NAMALWA (cell line): Measurements from ENCODE around the gene EPB41L4B.

Experiments used
- DNase-seq: peaks from one replicate; pipeline ENCODE4 v3.0.0-alpha.2; 2015; ENCODE audit warnings: low spot score

The EPB41L4B gene

DNA sequence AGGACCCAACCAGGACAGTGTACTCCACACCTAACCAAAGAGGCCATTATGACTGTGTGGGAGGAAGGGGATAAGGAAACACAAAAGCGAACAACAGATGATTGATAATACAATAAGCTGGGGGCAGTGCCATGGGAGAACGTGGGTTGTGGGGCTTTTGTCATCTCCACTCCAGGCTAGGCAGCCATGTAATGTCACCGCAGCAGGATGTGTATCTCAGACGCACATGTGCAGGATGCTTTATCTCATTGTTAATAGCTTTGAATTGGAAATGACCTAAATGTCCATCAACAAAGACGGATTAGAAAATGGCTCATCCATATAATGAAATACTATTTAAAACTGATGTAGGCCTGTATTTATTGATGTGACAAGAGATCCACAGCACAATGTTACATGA lies 51.0 kb downstream of the EPB41L4B start:
- DNase-seq: no peak

DNA sequence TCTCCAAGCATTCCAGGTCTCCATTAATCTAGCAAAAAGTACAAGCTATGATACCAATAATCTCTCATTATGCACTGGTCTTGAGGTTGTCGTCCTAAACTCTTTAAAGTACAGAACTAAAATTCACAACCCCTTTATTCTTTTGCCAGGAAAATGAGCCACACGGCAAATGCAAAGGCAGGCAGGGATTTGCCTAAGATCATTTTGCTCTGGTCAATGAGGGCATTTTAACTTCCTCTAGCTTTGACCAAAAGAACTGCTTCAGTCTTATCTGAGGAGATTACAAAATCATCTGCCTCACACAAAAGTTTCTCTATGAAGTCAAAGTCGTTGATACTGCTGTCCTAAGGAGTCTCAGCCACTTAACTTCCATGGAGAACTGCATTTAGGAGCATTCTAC lies 51.8 kb downstream of the EPB41L4B start:
- DNase-seq: no peak

DNA sequence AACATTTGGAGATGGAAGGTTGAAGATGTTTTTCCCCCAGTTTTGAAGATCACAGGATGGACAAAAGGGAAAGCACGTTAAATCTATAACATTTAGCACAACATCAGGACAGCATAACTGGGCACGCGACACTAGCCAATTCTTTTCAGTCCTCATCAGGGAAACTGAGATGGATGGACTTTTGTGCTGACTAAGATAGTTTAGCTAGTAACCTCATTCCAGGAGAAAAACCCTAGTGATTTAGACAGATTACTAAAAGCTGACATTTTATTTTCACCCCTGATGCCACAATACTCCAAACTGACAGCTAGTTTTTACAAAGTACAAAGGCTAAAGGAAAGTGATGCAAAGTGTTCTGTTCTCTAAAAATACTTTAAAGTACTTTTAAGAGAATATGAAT lies 53.3 kb downstream of the EPB41L4B start:
- DNase-seq: no peak

DNA sequence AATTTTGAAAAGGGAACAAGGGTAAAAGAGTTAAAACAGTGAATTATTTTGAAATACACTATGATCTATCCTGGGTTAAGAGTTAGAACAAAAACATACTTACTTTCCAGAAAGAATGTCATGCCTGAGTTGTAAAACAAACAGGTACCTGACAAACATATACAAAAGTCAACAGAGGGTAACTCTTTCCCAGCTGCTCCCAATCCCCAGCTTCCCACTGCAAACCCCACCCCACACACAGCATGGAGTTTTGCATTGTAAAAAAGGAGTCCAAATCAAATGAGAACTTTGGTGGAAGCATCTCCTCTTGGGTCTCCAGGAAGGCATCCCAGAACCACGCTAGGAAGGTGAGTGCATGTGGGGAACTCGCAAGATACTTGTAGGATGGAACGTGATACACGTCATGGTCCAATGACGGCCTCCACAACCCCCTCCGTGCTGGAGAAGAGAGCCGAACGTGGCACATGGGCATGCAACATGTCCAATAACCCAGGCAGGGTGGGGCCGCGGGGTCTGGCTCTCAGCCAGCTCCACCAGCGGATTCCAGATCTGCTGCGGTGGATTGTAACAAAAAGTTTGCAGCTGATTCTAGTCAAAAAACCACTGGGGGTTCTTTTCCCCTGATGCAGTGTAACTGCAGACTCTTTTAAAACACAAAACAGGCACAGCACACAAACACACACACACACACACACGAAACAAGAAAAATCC lies 55.8 kb downstream of the EPB41L4B start:
- no peak for DNase-seq

DNA sequence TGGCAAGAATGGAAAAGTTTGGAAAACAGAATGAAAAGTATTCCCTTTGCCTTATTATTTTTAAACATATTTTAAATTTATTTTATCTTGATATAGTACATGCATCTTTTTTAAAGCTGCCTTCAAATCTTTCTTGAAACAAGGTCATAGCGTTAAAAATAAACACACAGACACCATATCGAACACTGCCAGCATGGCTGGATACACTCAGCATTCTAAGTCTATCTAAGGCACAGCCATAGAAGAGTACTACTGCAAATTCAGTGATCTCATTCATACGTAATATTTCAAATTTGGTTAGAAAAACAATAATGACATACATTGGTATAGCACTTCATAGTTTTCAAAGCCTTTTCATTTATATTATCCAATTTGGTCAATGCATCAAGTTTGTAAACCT lies 57.5 kb downstream of the EPB41L4B start:
- DNase-seq: no peak

DNA sequence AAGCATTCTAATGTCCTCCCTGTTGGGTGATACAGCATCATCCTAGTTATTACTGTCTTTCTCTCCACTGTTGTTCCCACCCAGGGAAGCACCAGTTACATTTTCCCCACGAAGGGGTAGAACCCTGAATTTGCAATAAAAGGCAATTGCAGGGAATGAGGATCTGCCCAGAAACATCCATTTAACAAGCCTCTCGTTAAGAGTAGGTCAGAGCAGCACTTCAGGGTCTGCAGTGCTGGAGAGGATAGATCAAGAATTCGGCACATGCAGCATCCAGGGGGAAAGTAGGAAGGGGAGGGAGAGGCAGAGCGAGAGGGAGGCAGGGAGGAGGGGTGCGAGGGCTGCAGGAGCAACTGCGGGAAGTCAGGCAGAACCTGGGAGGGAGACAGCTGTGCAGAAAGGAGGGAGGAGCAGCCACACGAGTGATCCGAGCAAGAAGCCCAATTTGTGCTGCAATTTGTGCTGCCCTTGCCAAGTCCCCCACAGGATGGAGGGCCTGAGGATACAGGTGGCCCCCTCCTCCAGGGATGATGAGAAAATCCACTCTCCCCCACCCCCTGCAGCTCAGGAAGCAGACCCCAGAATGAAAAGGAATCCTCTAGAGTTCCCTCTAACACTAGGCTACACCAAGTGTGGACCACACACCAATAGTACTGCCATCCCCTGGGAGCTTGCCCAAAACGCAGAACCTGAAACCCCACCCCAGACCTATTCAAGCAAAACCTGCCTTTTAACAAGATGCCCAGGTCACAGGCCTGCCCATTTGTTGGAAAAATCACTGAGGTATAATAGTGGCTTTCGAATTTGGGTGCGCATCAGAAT lies 62.2 kb downstream of the EPB41L4B start:
- no peak for DNase-seq

DNA sequence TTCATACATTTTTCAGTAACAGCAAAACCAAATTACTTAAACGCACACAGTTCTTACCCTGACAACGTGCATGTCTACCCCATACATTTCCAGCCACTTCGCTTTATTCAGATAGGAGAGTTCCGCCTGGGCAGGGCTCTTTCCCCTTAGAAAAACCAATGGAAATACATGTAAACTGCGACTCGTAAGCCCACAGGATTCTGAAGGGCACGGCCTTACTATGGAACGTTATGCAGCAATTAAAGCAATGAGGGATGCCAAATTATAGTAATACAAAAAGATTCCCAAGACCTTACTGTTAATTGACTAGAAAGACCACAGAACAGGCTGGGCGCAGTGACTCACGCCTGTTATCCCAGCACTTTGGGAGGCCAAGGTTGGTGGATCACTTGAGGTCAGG lies 64.5 kb downstream of the EPB41L4B start:
- DNase-seq: no peak

DNA sequence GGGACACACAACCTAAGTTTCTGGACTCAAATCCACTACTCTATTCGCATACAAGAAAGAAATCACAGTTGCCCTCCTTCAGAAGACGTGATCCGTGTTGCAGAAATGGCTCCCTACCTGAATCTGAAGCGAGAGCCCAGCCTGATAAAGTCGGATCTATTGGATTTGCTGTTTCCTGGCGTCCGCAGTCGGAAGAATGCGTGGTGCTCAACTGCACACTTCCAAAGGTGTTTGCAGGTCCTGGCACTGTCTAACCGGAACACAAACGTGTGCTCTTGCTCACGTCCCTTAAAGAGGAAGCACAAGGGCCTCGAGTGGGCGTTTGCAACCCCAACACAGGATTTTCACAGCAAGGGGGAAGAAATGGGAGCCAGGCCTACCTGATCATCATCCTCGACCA lies 65.5 kb downstream of the EPB41L4B start:
- DNase-seq: no peak

DNA sequence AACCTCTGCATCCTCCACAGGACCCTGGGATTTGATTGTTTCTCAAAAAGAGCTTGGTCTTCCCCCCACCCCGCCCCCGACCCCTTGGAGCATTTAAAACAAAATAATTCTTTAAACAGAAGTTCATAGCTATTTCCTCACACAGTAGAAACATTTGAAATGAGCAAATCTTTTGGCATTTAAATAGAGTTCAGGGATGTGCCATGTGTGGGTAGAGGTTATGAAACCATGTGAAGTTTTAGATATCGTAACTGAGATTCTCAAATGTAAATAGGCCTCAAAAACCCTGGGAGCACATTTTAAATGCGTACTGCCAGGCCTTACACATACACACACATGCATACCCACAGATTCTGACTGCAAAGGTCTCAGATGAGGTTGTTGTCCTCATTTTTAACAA lies 66.5 kb downstream of the EPB41L4B start:
- DNase-seq: no peak

DNA sequence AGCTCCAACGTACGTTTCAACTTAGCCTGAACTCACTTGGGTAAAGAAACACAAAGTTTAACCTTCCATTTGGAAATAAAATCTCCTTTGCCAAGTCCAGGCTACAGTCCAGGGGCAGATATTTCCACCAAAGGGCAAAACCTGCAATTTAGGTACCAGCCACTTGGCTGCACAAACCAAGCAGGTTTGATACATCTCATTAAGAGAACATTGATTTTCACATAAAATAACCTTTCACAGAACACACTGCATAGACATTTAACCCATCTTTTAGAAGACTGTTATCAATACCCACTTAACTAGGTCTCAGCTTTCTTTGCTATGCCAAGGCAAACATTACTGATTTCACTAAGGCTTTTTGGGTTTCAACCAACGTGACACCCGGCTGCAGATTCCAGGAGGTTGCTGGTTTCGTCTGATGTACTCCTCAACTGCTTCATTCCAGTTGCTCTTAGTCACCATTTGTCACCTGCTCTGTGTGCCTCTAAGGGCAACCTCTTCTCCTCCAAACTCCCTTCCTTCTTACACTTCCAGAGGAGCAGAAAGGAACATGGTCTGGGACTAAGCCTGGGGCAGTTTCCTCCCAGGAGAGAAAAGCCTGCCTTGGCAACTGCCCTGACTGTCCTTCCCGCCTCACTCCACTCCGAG lies 67.1 kb downstream of the EPB41L4B start:
- no peak for DNase-seq

DNA sequence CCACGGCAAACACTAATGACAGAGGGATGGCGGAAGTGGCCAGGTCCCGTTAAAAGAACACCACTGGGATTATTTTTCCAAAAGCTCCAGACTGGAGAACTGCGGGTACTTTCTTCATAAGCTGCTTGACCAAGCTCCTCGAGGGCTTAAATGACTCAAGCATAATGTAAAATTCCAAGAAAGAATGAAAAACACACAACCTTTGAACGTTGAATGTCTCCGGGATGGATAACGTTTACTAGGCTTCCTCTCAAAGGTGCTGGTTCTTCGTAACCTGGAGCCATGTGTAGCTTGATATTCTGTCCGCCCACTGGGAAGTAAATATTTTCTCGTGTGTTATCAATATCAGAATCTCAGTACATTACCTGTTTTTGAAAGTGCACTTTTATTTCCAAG lies 67.6 kb downstream of the EPB41L4B start:
- no peak for DNase-seq

DNA sequence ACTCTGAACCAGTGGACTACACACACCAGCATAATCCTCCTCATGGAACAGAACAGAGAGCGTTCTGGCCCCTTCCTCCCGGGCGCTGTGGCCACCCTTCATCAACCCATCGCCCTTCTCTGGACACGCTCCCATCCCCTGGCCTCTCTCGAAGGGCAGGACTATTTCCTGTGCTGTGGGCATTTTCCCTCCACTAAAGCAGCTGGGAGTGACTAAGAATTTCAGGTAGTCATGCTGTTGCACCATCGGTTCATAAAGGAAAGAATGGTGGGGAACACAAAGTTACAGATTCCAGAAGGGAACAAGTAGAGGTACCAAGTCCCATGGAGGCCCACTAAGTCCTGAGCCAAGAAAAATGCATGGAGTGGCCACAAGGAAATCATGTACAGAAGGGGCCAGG lies 68.6 kb downstream of the EPB41L4B start:
- no peak for DNase-seq

DNA sequence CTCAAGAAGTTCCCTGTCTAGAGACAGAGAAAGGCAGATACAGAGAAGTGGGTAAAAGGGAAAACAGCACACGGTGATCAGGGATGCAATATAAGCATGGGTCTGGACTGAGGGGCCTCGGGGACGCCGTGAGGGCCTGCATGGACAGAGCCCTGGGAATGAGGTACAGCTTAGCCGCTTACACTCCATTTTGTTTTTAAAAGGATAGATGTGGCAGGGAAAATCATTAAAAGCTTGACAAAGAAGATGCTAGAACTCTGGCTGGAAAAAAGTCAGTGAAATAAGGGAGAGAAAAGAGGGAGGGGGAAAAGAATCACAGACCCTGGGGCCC lies 69.1 kb downstream of the EPB41L4B start:
- DNase-seq: no peak

DNA sequence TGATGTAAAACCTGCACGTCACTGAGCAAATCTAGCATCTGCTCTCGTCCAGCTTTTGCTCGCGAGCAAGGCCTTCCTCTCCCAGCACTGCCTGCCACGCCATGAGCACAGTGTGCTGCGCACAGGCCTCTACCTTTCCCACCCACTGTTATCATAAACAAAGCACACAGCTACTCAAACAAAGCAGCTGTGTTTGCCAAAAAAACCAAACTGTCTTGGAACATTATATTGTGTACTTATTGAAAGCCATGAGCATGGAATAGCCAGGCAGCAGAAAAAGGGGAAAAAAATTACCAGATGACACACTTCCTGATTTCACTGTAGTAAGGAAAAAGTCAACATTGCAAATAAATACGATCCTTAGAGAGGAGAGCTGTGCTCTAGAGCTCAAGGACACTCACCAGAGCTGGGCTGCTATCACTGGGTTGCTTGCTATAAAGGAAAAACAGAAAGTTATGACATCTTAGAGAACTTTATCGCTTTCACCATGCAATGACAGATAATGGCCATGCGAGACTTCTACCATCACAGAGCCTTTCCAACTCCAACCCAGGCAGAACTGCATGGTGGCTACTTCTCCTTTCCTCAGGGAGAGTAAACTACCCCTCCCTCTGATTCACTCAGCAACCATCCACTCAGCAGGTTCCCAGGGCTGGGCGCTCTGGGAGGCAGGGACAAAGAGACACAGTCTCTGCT lies 69.6 kb downstream of the EPB41L4B start:
- no peak for DNase-seq

DNA sequence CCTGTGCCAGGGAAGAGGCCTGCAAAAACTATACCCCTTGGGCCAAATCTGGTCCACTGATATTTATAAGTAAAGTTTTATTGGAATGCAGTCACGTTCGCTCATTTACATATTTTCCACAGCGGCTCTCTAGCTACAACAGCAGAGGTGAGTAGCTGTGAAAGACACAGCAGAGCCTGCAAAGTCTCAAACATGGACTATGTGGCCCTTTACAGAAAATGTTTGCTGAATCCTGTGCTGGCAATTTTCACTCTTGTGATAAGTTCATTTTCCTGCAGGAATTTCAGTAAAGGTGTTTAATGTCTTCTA lies 70.1 kb downstream of the EPB41L4B start:
- no peak for DNase-seq

DNA sequence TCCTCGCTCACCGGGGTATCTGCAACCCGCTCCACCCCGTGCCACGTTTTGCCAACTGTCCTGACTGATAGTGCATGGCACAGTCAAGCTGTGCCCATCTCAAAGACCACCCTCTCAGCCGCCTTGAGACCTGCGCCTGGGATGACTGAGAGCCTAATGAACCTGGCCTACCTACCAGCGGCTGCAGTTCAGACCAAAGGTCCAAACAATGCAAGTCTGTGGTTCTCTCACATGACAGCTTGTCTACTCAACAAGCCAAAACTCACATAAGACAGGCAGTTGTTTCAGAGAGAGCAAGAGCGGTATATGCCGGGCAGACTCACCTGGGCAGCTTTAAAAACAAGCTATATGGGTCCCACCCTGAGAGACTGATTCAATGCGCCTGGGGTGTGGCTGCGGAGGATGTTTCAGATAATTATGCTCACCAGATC lies 70.5 kb downstream of the EPB41L4B start:
- no peak for DNase-seq

DNA sequence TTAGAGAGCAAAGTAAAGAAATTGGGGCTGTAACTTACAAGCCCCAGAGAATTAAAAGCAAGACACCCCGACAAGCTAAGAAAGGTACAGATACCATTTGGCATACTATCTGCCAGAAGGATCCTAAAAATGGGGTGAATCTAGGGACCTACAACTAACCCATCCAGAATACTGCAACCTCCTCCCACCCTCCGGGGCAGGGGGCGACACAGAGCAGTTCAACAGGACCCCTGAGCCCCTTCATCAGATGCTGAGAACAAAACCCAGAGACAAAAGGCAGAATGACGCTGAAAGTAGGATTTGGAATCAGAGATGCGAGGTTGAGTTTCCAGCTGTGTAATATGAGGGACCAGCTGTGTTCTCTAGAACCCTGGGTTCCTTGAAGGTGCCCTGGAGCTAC lies 71.2 kb downstream of the EPB41L4B start:
- DNase-seq: no peak

DNA sequence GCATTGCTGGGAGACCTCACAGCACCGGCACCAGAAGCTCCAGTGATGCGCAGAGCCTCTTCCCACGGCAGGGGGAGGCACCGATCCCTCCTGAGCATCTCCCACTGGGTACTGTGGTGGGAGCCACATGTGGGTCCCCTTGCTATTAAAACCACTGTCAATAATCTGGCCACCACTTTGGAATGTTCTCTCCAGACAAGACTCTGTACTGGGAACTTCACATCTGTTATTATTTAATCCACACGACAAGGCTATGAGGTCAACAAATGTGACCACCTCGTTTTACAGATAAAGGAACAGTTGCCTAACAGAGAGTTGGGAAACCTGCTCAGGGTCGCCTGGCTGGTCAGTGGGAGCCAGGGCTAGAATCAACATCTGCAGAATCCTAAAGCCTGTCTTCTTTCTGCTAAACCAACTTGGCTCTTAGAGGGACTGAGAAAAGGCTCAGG lies 72.7 kb downstream of the EPB41L4B start:
- no peak for DNase-seq

DNA sequence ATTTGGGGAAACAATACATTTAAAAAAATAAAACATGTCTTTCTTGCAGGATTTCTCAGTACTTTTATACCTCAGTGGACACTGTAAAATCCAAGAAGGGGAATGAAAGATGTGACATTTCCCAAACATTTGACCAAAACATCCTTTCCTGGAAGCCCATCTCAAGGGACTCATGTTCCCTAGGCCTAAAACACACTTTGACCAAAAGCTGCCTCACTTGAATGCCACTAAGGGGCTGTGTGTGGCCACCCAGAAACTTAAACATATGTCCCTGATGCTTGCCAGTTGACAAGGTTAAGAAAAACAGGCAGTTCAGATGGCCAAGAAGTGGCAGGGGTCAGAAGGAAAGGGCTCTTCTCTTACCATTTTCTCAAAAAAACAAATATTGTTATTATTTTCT lies 73.6 kb downstream of the EPB41L4B start:
- no peak for DNase-seq

DNA sequence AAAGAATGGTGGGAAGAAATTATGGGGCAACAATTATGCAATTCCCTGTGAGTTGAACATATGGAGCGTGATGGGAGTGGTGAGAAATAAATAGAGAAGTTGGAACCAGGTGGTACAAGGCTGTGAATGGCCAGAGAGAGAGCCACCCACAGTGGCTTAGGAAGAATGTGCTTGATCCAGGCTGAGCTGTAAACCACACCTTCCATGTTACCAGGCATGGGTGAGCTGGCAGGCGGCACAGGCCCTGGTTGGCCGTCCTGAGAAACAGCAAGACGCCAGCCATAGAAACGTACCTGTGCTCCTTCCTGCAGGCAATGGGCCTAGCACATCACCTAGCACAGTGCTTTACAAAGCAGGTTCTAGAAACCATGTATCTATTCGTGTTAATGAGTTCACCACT lies 74.3 kb downstream of the EPB41L4B start:
- no peak for DNase-seq

DNA sequence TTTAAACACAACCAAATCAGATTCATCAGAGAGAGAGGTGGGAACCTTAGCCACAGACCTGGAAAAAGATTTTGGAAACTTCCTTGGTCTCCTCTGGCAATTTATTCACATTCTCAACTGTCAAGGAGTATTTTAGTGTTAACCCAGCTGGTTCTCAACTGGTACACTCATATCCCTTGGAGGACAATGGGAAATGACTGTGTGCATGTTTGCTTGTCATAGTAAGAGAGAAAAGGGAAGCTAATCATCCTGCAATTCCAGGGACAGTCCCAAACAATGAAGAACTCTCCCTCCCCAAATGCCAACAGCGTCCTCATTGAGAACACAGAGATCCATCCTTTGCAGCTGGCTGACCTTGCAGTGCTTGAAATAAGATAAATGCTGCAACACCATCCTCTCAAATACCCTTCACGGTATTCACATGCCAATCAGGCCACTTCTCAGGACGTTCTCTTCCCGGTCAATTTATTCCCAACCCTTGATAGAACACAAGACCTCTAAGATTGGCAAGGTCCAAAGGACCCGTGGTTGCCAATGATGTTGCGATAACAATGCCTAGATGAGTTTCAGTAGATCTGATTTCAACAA lies 75.5 kb downstream of the EPB41L4B start:
- no peak for DNase-seq
